Measurements from ENCODE around the gene PSMB10.
"Not testable (repeated sequence)": the region's sequence is repeated elsewhere in the genome, so short reads cannot be mapped to it uniquely, and the experiment has no call there.

The PSMB10 gene

DNA sequence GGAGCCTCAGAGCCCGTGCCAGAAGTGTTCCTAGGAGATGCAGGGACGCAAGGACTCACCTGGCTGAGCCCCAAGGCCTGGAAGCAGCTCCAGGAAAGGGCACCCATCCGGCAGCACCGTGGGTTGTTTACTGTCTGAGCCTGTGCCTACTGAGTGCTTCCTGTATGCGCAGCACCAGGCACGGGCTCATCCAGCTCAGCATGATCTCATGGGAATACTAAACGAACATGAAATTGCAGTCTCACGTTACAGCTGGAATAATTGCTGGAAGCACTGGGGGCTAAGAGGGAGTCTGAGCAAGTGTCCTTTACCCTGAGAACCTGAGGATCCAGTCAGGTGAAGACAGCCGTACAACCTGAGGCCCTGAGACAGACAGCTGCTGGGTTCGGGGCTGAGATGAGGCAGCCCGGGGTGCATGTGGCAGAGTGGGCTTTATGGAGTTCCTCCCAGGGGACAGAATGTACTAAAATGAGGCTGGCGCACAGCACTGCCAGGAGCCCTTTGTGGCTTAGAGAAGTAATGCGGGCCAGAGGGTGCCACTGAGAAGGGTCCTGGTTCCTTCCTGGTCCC, 10.4 kb downstream of the PSMB10 start:
- in situ Hi-C loops (cut with HindIII; ENCODE audit: low pct_unique_long_range_greater_than_20kb, low sequenced_read_pairs) = no loop called here
- DNase-seq (ENCODE audit: low read depth in 1 of 2, low spot score in 1 of 2) = peak; percentile 66 to 76
- no peak for TF ChIP-seq JUND (IDR thresholded peaks at IDR 0.05; ENCODE audit: low read depth)

DNA sequence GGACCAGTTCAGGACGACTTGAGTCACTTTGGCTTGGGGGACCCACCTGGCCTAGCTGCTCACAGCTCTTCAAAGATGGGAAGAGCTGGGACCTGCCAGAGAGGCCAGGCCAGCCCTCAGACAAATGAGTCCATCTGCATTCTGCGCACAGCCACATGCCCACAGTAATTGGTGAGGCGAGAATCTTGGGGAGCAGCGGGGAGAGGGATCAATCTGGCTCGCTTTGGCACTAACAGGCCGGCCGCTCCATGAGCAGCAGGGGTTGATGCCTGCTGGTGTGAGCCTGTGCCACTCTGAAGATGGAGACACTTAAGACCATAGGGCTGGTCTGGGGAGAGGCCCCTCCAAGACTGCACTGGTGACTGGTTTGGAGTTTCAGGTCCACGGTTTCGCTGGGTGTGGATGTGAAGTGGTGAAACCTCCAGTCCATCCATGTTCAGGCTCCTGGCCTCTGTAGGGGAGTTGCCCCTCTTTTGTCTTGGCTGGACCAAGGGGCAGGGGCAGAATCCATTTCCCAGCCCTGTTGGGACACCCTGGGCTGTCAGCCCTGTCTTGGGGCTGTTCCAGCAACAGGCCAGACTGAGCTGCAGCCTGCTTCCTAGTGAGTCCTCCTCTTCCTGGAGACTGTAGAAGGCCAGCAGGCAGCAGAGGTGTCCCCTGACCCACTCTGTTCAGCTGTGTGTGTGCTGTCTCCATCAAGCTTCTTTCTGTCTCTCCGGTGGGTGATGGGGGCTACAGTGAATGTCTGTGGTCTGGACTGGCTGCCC, 12.3 kb downstream of the PSMB10 start:
- no peak for DNase-seq (ENCODE audit: low read depth in 1 of 2, low spot score in 1 of 2)
- TF ChIP-seq JUND (IDR thresholded peaks at IDR 0.05; ENCODE audit: low read depth) = no peak
- in situ Hi-C loops (cut with HindIII; ENCODE audit: low pct_unique_long_range_greater_than_20kb, low sequenced_read_pairs) = no loop called here

DNA sequence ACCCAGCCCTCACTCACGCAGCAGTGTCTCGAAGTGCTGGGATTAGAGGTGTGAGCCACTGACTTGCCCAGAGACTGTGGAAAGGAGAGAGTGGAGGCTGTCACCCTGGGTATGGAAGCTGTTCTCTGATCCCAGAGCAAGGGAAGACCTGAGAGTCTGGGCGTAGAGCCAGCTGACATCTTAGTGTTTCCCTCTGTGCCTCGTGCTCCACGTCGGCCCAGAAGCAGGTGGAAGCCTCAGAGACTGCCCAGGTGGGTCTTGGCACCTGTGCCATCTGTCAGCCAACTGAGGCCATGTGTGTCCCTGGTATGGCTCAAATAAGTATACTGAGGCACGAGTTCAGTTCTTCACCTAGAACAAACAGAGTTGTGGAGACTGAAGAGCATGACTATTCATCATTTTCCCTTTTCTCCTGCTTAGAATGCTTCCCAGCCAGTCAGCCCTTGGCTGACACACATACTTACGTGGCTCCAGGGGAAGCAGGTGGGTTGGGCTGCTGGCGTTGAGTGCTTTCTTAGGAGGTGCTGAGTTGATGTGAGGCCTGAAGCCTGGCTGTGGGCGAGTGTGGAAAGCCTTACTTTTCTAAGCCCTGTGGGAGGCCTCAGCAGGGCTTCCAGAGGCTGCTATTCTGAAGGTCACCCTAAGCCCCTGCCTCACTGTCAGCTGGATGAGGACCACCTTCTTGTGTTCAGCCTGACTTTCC, 13.1 kb downstream of the PSMB10 start:
- DNase-seq (ENCODE audit: low read depth in 1 of 2, low spot score in 1 of 2) = no peak
- in situ Hi-C loops (cut with HindIII; ENCODE audit: low pct_unique_long_range_greater_than_20kb, low sequenced_read_pairs) = no loop called here
- TF ChIP-seq JUND (IDR thresholded peaks at IDR 0.05; ENCODE audit: low read depth) = no peak

DNA sequence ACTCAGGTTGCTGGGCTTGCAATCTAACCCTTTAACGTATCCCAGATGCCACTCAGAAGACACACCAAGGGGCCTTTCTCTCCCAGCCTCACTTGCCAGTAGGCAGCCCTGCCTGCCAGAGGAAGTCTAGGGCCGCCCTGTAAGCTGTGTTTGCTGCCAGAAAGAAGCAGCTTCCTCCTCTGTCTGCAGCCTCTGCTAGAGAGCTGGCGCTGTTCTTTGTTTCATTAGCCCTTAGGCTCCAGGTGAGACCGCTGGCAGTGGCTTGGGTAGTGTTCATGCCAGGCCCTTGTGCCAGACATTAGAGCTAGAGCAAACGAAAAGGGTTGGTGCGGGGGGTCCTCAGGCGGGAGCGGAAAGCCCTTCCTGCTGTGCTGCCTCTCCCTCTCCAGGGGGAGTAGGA, 13.9 kb downstream of the PSMB10 start:
- in situ Hi-C loops (cut with HindIII; ENCODE audit: low pct_unique_long_range_greater_than_20kb, low sequenced_read_pairs) = no loop called here
- TF ChIP-seq JUND (IDR thresholded peaks at IDR 0.05; ENCODE audit: low read depth) = no peak
- peak in 1 of 2 experiments; percentile 69 for DNase-seq (ENCODE audit: low read depth in 1 of 2, low spot score in 1 of 2)

DNA sequence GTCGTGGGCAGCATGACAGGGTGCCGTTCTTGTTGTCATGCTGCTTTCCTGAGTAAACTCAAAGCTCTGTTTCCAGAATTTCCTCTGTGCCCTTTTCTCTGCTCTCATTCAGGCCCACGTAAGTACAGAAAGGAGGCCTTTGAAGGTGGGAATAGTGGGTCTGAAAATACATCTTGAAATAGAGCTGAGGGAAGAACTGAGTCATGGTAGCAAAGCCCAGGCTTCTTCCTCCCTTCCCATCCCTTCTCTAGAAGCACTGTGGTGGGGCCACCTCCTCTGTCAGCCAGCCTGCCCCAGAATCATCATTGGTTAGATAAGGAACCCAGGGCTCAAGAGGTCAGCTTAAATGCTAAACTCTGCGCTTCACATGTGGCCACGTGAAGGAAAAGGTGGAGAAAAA, 14.4 kb downstream of the PSMB10 start:
- in situ Hi-C loops (cut with HindIII; ENCODE audit: low pct_unique_long_range_greater_than_20kb, low sequenced_read_pairs) = no loop called here
- TF ChIP-seq JUND (IDR thresholded peaks at IDR 0.05; ENCODE audit: low read depth) = no peak
- DNase-seq (ENCODE audit: low read depth in 1 of 2, low spot score in 1 of 2) = no peak

DNA sequence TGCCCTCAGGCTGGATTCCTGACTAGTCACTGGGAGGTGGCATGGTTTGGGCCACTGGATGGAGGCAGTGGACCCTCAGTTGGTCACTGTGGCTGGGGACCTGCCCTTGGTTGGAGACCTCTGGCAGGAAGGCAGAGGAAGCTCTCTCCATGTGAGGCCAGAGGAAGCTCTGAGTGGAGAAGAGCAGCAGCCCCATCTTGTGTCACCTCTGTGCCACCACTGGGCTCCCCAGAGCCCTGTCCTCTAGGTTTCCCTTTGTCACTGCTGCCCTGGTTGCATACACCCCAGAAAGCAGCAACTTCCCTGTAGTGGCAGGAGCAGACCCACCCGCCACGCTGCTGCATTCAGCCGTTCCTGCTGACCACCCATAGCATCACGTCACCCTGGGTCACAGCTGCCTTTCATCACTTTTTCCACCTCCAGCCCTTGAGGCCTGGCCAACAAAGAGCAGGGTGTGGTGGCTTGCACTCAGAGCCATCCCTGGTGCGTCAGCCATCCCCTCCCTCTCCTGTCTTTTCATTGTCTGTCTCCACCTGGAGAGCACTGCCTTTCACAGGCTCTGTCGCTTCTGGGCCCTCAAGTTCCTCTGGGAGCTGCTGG, 16.9 kb downstream of the PSMB10 start:
- DNase-seq (ENCODE audit: low read depth in 1 of 2, low spot score in 1 of 2) = no peak
- in situ Hi-C loops (cut with HindIII; ENCODE audit: low pct_unique_long_range_greater_than_20kb, low sequenced_read_pairs) = no loop called here
- no peak for TF ChIP-seq JUND (IDR thresholded peaks at IDR 0.05; ENCODE audit: low read depth)

DNA sequence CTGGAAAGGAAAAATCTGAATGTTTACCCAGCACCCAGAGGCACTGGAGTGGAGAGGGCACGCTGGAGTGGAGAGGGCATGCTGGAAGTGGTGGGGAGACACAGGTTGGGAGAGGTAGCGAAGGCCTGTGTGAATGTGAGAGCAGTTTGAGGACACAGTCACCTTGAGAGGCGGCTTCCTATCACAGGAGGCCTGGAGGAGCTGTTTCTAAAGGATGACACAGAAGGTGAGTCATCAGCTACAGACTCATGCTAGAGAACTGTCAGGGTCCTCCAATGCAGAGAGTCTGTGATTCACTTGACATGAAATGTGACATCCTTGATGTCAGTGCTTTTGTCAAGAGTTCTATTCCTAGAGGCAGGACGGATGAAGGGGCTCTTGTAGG, 18.8 kb downstream of the PSMB10 start:
- TF ChIP-seq JUND (IDR thresholded peaks at IDR 0.05; ENCODE audit: low read depth) = no peak
- in situ Hi-C loops (cut with HindIII; ENCODE audit: low pct_unique_long_range_greater_than_20kb, low sequenced_read_pairs) = no loop called here
- no peak for DNase-seq (ENCODE audit: low read depth in 1 of 2, low spot score in 1 of 2)

DNA sequence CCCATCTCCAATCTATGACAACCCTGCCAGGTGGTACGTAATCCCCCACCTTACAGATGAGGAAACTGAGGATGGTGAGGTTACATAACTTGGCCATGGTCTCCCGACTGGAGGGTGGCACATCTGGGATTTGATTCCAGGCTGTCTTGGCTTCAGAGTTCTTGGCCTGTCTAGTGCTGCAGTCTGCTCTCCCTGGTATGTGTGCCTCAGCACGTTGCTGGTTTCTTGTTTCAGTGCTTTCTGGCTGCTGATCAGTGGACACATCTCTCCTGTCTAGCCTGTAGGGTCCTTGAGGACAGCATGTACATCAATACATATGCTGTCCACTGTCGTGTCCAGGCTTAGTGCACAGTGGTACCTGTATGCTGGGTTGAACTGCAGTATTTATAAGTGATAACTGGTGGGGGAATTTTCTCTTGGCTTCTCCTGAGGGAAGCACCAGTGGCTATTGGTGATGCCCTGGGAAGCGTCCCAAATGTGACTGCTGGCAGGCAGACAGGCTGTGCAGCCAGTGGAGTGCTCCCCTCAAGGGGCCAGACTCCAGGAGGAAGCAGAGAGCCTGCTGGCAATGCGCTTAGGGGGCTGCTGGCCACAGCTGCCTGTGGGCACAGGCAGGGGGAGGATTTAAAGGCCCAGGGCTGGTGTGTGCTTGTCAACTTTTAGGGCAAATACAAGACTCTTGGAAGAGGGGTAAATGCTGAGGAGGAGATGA, 19.4 kb downstream of the PSMB10 start:
- TF ChIP-seq JUND (IDR thresholded peaks at IDR 0.05; ENCODE audit: low read depth) = no peak
- DNase-seq (ENCODE audit: low read depth in 1 of 2, low spot score in 1 of 2) = no peak
- in situ Hi-C loops (cut with HindIII; ENCODE audit: low pct_unique_long_range_greater_than_20kb, low sequenced_read_pairs) = no loop called here

DNA sequence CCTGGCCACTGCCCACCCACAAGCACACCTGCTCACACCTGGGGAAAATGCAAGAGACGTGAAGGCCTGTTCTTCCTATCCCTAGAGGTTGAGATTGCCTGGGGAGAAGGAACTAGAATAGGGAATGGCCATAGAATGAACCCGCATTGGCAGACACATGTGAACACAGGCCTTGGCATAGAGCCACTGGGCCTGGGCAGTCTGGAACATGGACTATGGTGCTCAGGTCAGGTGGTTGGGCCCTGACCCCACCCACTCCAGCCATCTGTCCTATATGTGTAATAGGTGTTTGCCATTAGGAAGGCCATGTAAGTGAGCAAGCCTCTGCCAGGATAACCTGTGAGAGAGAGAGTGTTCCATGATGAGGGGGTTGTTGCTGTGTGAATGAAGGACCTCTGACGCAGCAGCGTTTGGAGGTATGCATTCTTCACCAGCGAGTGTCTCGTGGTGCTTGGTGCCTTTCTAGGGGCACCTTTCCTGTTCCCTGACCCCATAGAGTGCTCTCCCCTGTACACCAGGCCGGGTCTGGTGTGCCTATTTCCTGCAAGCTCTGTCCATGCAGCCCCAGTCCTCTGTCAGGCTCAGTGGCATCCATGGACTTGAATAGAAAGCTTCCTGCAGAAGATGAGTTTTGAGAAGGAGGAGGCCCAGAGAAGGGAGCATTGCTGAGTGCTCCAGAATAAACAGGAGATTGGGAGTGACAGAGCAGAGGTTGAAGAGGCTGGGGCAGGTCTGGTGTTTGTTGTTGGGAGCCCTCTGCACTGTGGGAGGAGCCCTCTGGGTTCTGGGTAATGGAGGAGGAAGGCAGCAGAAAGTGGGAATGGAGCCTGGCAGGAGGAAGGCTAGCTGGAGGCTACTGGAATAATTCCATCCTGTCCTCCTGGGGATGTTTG, 20.6 kb downstream of the PSMB10 start:
- no peak for DNase-seq (ENCODE audit: low read depth in 1 of 2, low spot score in 1 of 2)
- in situ Hi-C loops (cut with HindIII; ENCODE audit: low pct_unique_long_range_greater_than_20kb, low sequenced_read_pairs) = no loop called here
- TF ChIP-seq JUND (IDR thresholded peaks at IDR 0.05; ENCODE audit: low read depth) = no peak

DNA sequence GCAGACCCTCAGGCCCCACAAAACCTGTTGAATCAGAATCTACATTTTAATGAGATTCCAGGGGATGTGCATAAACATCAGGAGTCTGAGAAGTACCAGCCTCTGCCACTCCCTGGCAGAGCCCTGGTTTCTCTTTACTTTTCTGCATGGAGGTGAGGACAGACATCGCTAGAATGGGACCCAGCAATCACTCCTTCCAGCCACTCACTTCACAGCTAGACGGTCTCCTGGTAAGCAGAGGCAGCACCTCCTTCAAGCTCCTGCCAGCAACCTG, 21.2 kb downstream of the PSMB10 start:
- DNase-seq (ENCODE audit: low read depth in 1 of 2, low spot score in 1 of 2); in situ Hi-C loops (cut with HindIII; ENCODE audit: low pct_unique_long_range_greater_than_20kb, low sequenced_read_pairs): not testable (repeated sequence)

DNA sequence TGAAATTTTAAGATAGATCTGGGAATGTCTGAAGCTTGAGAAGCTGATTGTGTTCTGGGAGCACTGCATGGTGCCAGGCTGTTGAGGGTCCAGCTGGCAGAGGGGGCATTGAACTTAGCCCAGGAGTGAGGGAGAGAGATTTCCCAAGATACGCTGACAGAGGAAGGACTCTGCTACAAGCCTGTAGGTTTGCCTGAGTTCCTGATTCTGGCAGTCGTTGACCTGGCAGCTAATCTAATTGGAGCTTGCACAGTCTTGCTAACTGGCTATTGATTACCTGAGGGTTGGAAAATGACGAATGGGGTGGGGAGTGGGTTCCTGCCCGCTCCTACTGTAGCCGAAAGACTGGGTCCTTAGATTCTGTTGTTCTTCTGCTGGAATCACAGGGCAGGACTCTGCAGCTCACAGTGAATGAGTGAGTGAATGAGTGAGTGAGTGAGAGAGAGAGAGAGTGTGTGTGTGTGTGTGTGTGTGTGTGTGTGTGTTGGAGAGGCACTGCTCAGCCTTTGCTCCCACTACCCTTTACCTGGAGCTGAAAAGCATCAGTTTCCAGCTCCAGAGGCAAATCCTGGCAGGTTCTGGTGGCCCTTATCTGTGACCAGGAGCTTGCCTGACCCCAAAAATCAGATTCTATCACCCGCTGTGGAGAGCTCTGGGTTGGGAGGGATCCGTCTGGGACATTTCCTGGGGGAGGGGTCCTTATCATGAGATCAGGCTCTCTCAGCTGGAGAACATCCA, 21.7 kb downstream of the PSMB10 start:
- in situ Hi-C loops (cut with HindIII; ENCODE audit: low pct_unique_long_range_greater_than_20kb, low sequenced_read_pairs) = no loop called here
- DNase-seq (ENCODE audit: low read depth in 1 of 2, low spot score in 1 of 2) = no peak
- TF ChIP-seq JUND (IDR thresholded peaks at IDR 0.05; ENCODE audit: low read depth) = no peak

Measured in T47D (cell line).